ENCODE results near the gene WWC2.

The WWC2 gene

DNA sequence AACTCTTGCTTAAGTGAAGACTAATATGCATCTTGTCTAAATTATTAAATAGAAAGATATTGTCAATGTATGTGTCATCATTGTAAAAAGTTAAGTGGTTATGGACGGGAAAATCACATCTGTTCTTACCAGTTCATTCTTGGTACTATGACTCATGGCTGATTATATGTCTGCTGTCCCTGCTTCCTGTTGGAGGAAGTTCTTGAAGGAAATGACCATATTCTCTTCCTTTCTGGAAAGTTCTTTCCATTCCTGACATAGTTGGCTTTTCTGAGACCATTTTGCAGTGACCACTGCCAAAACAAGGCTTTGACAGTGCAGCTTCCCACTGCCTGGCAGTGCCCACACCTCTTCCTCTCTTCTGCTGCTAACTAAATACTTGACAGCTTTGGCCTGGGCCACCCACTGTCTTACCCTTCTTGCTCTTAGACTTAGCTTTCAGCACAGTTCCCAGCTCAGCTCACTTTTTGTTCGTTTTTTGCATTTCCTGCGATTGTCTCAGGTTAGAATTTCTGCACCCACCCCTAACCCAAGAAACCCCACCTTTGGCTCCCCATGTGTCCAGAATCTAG, 236.4 kb downstream of the WWC2 start:
- no peak for DNase-seq

DNA sequence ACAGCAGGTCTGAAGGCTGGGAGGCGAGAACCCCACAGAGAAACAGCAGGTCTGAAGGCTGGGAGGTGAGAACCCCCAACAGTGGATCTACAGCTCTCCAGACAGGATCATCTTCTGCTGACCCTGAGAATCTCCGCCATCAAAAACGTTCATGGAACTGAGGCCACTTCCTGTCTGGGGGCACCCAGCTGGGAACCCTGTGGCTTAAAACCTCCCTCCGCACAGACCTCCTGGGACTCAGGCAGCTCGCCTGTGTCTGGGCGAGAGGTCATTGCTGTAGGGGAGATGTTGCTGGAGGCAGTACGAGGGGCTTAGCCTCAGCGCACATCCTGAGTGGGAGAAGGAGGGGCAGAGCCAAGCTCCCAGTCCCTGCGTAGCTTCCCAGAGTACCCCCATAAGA, 238.3 kb downstream of the WWC2 start:
- no peak for DNase-seq

DNA sequence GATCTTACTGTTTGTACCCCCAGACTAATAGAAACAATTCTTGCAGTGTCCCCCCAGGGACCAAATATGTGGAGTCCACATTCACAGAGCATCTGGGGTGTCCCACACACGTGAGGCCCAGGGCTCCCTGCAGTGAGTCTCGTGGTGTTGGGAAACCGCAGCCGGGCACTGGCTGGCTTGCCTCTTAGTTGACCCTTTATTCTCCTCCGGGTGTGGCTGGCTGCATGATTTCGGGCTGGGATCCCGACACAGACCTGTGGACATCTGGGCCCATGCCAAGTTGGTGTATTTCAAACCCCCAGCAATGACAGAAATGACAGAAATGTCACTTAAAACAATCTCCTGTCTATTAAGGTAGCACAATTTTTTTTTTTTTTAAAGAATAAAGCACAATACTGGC, 238.8 kb downstream of the WWC2 start:
- DNase-seq = no peak

DNA sequence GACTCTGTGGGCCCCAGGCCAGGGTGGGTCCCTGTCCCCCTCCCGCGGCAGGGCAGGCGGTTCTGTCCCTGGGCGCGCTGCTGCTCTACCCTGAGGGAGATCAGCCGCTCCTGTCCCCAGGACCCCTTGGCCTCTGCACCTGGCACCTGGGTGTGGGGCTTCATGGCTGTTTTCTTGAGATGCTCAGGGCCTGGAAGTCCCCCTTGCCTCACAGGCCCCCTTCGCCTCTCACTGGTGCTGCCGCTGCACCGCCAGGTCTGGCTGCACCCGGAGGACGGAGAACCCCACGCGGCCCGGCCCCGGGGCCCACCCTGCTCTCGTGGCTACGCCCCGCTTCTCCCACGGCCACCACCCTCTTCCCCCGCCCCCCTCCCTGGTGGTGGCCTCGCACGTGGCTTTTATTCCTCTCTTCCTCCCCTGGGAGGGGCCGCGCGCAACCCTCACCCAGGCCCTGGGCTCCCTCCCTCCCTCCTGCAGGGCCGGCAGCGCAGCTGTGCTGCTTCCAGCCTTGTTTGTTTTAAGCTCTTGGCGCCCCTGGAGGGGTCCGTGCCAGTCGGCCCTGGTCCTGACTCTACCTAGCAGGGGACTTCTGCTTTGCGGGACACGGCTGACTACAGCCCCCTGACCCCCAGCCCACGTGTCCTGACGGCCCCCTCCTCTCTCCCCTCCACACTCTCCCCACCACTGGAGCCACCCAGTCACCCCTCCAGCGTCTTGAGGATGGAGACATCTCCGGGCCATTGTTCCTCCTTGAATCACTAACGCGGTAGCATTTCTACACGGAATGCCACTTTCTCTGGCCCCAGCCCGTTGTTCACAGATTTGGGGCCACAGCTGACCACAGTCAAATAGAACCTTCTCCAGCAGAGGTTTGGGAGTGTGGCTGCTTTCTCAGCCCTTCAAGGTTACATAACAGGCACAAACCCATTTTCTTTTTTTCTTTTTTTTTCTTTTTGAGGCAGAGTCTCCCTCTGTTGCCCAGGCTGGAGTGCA, 243.8 kb downstream of the WWC2 start:
- DNase-seq = no peak

DNA sequence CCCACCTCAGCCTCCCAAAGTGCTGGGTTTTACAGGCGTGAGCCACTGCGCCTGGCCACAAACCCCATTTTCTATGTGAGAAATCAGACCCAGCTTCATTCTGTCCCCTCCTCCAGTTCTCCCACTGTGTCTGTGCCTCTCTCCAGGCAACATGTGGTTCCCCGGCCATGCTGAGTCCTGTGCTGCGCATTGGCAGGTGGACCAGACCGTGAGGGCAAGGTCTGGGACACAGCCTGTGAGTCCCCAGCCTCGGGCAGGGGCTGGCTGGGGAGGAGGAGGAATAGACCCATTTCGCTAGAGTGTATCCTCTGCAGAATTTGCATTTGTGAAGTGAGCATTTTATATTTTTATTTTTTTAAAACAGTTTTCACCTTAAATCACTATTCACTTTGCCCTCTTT, 244.7 kb downstream of the WWC2 start:
- no peak for DNase-seq

DNA sequence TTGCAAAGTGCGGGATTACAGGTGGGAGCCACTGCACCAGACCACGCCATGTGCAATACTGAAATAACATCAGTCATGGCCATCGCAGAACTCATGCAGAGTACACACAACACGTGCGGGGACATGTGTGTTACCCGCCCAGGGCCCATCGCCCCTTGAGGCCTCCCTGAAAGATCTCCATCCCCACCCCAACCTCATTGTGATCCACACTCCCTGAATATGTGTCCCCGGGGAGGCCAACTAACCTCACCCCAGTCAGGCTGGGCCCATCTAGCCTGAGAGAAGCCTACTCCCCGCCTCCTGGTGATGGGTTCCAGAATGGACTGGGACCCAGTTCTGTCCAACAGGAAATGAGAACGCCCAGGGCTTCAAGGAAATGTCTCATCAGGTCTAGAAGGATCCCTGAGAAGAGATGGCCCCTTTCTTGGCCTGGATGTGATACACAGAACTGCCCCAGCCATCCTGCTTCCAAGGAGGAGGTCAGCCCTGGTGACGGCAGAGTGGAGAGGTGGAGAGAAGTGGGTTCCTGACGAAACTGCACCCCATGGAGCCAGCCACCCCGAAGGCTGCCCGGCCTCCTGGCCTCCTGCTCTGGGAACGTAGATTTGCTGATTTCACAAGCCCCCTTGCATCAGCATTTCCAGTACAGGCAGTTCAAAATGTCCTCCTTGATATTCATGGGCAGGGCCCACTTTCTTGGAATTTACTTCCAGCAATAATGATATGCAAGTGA, 245.6 kb downstream of the WWC2 start:
- DNase-seq = no peak

DNA sequence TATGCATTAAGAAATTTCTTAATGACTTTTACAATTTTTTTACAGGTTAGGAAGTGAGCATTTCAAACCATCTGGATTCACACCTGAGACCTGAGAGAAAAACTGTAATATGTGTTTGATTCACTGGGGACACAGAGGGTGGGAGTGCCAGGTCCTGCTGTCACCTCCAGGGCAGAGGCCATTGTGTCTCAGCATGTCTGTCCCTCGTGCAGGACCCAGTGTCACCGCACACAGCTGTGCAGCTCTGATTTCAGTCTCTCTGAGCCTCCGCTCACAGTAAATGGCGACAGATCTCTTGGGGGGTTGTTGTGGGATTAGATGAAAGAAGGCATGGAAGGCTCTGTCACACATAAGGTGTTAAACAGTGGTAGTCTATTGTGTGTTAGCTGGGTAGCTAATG, 246.2 kb downstream of the WWC2 start:
- DNase-seq = no peak

DNA sequence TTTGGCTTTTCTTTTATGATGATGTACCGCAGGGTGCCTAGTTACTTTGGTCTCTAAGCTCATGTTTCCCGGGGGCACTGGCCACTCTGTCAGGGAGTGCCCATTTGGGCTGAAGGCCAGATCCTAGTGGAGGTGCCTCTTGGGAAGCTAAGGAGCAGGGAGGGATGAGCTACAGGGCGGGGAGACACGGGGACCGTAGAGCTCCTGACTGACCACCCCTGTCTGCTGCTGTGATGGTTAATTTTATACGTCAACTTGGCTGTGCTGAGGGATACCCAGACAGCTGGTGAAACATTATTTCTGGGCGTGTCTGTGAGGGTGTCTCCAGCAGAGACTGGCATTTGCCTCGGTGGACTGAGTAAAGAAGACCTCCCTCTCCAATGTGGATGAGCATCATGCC, 248.1 kb downstream of the WWC2 start:
- DNase-seq = no peak

DNA sequence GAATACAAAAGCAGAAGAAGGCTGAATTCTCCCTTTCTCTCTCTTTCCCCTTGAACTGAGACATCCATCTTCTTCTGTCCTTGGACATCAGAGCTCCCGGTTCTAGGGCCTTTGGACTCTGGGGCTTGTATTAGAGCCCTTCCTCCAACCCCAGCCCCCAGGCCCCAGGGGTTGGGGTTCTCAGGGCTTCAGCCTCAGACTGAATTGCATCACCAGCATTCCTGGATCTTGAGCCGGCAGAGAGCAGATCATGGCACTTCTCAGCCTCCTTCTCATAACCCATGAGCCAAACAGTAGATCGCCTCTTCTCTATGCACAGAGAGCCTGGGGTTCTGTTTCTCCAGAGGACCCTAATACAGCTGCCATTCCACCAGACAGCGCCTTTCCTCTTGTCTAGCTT, 248.5 kb downstream of the WWC2 start:
- no peak for DNase-seq

DNA sequence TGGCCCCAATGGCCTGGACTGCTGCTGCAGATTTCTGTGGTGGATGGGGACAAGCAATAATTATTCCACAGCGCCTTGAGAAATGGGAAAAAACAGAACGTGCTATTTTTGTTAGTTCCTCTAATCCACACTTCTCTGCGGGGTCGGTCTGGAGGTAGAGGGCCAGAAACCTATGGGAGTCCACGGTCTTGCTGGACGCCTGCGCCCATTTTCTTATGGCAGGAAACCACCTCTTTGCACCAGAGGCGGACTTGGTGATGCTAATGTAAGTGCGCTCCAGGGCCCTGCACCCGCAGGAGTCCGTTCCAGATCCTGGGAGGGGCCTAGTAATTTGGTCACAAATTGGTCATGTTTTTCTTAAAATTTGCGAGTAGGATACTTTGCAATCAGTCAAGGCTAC, 249.1 kb downstream of the WWC2 start:
- DNase-seq = no peak

DNA sequence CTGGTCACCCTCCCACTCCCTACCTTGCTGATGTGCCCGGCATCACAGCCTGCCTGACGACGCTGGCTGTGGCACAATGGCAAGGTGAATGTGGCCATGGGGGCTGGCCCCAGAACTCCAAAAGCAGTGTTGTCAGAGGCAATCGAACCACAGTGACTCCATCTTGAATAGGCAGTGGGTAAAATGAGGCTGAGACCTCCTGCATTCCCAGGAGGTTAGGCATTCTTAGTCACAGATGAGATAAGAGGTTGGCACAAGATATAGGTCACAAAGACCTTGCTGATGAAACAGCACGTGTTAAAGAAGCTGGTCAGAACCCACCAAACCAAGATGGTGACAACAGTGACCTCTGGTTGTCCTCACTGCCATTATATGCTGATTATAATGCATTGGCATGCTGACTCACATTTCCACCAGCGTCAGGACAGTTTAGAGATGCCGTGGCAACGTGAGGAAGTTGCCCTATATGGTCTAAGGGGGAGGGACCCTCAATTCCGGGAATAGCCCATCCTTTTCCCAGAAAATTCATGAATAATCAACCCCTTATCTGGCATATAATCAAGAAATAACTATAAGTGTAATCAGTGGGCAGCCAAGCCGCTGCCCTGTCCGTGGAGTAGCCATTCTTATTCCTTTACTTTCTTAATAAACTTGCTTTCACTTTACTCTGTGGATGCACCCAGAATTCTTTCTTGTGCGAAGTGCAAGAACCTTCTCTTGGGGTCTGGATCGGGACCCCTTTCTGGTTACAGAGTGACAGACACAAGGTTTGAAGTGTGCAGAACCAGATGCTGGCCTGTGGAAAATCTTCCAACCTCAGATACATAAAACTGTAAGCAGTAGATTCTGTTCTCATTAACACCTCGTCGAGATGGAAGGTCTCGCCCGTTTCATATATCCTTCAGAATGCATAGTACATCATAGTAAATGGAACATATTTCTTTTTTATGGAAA, 249.9 kb downstream of the WWC2 start:
- peak; percentile 8 for DNase-seq

DNA sequence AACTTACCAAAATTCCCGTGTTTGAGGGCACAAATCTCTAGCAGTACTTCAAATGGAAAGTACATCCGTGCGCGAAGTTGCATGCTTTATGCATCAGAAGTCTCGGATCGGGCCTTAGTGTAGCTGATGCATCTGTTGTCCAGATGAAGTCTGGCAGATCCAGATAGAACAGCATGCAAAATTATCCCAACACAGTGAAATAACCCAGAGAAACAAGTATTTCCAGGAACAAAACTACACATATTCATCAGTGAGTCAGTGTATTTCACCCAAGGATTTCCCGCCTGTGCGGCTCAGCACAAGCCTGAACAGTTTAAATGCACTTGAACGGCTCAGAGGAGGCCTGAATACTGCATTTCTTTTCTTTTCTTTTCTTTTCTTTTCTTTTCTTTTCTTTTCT, 250.6 kb downstream of the WWC2 start:
- no peak for DNase-seq

DNA sequence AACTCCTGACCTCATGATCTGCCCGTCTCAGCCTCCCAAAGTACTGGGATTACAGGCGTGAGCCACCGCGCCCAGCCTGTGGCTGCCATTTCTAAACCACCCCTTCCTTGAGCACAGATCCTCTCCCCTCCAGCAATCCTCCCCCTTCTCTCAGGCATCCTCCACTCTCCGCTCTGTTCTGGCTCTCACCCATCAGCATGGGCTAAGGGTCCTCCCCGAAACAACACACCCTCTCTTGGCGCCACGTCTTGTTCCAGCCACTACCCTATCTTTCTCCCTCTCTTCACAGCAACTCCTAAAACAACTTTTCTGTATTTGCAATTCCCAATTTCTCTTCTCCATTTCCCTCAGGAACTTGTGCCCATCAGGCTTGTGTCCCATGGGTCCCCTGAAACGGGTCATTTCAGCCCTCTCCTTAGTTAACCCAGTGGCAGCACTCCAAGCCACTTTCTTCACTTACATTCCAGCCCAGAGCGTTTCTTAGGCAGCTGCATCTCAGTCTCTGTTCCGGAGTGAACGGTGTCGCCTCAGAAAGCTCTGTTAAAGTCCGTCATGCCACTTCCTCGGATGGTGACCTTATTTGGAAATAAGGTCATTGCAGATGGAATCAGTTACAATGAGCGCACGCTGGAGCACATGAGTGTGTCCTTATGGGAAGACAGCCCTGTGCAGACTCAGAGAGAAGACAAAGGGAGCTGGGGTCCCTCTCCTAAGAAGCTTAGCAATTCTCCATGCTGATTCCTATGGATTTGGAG, 251.4 kb downstream of the WWC2 start:
- DNase-seq = no peak

DNA sequence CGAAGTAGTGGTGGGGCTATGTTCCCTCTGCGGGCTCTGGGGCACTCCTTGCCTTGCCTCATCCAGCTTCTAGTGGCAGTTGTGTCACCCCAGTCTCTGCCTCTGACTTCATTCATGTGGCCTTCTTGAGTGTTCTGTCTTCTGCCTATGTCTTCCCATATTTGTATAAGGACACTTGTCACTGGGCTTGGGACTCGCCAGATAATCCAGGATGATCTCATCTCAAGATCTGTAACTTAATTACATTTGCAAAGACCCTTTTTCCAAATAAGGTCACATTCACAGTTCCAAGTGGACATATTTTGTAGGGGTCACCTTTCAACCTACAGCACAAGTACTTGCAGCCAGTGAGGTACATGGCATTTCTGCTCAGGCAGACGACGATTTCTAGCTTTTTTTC, 253.5 kb downstream of the WWC2 start:
- DNase-seq = no peak

DNA sequence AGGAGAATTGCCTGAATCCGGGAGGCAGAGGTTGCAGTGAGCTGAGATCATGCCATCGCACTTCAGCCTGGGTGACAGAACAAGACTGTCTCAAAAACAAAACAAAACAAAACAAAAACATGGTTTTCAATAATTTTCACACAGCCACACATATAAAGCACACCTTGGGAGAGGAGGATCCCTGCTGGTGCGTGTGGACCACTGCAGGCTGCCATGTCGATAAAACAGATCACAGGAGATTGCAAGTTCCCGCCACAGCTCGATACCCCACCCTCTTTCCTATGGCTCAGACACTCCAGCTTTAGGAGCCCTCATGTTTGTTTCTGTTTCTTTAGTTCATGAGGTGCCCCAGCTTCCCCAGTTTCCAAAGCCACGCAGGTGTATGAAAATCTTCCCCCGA, 254.5 kb downstream of the WWC2 start:
- no peak for DNase-seq

DNA sequence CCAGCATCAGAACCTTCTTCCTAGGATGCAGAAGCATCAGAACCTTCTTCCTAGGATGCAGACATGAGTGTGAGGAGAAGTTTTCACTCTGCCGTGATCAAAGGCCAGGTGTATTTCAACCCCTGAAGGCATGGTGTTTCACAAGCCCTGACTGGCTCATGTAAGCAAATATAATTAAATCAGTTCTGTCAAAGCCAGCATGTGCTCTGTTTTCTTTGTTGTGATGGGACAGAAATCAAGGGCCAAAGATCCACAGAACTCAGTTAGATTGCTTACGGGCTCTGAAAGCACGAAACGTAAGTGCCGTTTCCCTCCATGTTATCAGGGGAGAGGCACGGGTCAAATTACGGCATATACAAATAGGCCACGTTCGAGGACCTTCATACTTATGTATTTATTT, 255.2 kb downstream of the WWC2 start:
- DNase-seq = no peak

DNA sequence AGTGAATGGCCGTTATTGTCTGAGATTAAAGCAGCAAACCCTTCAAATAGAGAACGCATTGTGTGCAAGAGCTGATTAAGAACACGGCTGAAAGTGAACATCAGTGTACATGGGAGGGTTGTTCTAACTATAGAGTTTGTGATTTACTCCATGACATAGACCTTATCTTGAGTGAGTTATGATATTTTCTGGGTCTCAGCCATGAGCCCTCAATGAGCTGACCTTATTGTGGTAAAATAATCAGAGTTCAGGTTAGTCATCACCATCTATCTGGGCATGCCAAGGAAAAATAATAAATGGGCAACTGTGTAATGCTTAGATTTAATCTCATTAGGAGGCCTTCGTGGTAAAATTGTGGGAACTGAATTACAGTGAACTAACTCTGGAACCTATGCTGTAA, 256.3 kb downstream of the WWC2 start:
- DNase-seq = no peak

DNA sequence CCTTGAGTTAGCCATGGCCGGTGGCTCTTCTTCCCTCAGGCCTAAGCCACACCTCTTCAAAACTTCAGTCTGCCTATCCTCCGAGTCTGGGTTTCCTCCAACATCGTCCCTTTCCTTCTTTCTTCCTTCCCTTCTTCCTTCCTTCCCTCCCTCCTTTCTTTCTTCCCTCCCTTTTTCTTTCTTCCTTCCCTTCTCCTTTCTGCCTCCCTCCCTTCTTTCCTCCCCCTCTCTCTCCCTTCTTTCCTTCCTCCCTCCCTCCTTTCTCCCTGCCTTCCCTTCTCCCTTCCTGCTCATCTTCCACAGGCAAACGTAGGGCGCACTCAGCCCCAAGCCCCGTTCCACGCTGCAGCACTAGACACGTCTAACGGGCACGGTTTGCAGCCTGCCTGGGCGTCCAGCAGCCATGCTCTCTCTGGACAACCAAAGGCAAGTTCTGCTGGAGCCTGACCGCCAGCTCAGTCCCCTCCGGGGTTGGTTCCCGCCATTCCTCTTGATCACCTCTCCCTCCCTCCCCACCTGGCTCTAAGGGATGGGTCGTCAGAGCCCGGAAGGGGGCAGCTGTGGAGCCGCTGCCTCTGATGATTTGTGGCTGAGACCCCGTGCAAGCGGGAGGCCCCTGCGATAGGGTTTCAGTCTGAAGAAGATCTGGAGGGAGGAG, 257.2 kb downstream of the WWC2 start:
- no peak for DNase-seq

DNA sequence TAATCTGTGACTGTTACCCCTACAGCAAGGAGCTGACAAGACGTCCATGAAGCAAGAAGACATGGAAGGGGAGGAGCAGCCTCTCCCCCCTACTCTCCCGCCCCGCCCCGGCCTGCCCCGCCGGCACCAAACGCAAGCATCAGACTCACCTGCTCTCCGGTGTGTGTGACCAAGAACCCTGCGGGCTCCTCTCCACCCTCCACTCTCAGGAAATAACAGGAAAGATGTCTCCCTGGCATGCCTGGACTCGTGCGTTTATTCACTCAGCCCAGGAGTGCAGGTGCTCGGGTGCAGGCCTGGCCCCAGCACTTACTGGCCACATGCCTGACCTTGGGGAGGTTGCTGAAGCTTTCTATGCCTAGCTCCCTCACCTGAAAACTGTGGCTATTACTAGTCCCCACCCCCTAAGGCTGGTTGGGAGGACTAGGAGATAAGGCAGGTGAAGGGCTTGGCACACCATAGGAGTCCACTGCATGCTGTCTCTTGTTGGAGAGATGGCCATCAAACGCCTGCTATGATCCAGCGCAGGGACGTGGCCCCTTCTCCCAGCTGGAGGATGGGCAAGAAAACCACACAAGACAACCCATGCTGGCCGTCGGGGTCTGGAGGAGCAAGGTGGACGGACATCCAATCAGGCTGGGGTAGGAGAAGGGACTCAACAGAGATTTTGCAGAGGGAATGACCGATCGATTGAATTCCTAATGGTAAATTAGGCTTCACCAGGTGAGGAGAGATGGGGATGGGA, 258.0 kb downstream of the WWC2 start:
- no peak for DNase-seq

DNA sequence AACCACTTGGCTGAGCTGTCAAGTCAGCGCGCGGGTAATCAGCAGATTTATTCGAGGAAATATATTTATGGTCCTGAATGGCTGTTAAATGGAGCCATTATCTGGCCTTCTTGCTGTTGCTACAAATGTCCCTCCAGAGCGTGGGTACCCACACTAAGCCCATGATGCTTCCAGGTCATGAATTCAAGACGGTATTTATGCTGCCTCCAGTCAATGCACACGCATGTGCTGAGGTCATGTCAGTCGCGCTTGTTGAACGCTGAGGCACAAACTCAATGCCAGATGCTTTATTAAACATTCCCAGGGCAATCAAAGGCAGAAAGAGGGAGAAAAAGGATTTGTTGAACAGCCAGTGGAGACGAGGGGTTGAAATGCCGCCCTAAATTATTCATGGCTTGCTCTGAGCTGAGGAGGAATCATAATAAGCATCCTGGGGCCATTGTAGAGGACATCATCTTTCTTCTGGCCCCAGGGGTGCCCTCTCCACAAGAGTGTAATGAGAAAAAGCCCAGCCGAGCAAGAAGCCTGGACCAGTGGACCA, 259.2 kb downstream of the WWC2 start:
- DNase-seq = no peak

All from CD4-positive, alpha-beta T cell treated with Interleukin-10 for 1 hour (primary cell).